ENCODE measurements around the gene MICALL1. TPM values are rescaled to one million over a fixed set of nuclear protein-coding genes. Genes with fewer than 3 reads are reported as not detected.

Gene MICALL1
- total RNA-seq, 1 experiment from 2014 or later, result 47.2 TPM

DNA sequence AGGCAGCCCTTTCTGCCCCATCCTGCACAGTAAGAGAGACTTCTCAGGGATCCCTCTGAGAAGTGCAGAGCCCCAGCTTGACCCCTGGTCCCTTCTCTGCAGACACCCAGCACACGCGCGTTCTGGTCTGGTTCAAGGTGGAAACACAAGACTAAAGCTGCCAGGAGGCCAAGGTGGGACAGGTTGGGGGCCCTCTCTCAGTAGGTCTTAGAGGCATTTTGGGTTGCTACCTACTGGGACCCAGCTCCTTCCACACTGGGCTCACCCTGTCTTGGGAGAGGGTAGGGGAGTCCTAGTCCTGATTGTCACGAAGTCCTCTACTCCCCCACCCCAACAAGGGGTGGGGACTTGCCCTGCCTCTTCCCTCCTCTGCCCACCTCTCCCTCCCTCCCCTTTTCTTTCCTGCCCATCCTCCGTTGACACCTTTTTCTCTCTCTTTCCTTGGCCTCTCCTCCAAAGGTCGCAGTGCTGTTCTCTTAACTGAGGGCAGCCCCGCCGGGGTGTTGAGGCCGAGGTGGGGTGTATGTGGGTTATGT is 79.0 kb downstream of the MICALL1 start:
- Mint-ChIP-seq H3K4me3 (no peak overlapping the region), H3K4me1 (peaks cover 22% of the 10 kb centered on the region), H3K27me3 (ENCODE audit: low read depth) (peaks cover 19% of the 10 kb centered on the region), H3K27ac (no peak overlapping the region), H3K36me3 (no peaks in the 10 kb centered on the region), H3K9me3 (no peaks in the 10 kb centered on the region)
- no peak for DNase-seq (ENCODE audit: low spot score)
- ATAC-seq, result no peak
- CTCF ChIA-PET, result interaction anchor here (0.6 to 3.3 kb wide), 6 partner anchors 49 to 122 kb away, joined by 3 to 42 read pairs (median 4); no protein-coding TSS in a partner anchor
- TF ChIP-seq SMAD4 (CRISPR knock-in tag; IDR thresholded peaks at IDR 0.05), result no peak
- TF ChIP-seq, protein P1, sequence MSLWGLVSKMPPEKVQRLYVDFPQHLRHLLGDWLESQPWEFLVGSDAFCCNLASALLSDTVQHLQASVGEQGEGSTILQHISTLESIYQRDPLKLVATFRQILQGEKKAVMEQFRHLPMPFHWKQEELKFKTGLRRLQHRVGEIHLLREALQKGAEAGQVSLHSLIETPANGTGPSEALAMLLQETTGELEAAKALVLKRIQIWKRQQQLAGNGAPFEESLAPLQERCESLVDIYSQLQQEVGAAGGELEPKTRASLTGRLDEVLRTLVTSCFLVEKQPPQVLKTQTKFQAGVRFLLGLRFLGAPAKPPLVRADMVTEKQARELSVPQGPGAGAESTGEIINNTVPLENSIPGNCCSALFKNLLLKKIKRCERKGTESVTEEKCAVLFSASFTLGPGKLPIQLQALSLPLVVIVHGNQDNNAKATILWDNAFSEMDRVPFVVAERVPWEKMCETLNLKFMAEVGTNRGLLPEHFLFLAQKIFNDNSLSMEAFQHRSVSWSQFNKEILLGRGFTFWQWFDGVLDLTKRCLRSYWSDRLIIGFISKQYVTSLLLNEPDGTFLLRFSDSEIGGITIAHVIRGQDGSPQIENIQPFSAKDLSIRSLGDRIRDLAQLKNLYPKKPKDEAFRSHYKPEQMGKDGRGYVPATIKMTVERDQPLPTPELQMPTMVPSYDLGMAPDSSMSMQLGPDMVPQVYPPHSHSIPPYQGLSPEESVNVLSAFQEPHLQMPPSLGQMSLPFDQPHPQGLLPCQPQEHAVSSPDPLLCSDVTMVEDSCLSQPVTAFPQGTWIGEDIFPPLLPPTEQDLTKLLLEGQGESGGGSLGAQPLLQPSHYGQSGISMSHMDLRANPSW (CRISPR knock-in tag; conservative IDR thresholded peaks at IDR 0.05; ENCODE audit: low read depth), result no peak
- POLR2A ChIA-PET, result interaction anchor here (0.6 kb wide), 1 partner anchor 8 kb away, joined by 3 read pairs; no protein-coding TSS in a partner anchor

DNA sequence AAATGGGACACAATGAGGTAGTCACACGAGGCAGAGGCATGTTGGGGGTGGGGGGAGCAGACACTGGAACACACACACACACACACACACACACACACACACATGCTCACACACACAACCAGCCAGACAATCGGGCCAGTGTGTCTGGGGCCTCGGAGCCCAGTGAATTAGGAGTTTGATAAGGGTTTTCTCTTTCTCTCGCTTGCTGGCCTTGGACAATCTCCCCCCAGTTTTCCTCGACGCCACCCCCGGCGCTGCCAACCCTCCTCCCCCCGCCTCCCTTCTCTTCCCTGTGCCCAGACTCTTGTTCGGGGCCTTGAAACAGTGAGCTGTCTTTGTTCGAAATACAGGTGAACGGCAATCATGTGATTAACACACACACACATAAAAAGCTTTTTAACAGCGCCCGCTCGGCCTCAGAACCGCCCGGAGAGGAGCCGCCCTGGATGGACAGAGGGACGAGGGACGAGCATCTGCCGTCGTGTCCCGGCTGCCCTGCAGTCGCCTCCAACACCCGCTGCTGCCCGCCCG is 79.7 kb downstream of the MICALL1 start:
- Mint-ChIP-seq H3K9me3 (no peaks in the 10 kb centered on the region), H3K27ac (no peak overlapping the region), H3K27me3 (ENCODE audit: low read depth) (peaks cover 19% of the 10 kb centered on the region), H3K36me3 (no peaks in the 10 kb centered on the region), H3K4me3 (no peak overlapping the region), H3K4me1 (peaks cover 22% of the 10 kb centered on the region)
- ATAC-seq (no peak), DNase-seq (ENCODE audit: low spot score) (no peak)
- POLR2A ChIA-PET, result interaction anchor here (0.7 kb wide), 1 partner anchor 627 kb away, joined by 7 read pairs; no protein-coding TSS in a partner anchor
- TF ChIP-seq, protein P2, sequence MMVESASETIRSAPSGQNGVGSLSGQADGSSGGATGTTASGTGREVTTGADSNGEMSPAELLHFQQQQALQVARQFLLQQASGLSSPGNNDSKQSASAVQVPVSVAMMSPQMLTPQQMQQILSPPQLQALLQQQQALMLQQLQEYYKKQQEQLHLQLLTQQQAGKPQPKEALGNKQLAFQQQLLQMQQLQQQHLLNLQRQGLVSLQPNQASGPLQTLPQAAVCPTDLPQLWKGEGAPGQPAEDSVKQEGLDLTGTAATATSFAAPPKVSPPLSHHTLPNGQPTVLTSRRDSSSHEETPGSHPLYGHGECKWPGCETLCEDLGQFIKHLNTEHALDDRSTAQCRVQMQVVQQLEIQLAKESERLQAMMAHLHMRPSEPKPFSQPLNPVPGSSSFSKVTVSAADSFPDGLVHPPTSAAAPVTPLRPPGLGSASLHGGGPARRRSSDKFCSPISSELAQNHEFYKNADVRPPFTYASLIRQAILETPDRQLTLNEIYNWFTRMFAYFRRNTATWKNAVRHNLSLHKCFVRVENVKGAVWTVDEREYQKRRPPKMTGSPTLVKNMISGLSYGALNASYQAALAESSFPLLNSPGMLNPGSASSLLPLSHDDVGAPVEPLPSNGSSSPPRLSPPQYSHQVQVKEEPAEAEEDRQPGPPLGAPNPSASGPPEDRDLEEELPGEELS (CRISPR knock-in tag; IDR thresholded peaks at IDR 0.05), result no peak
- TF ChIP-seq, protein P3, sequence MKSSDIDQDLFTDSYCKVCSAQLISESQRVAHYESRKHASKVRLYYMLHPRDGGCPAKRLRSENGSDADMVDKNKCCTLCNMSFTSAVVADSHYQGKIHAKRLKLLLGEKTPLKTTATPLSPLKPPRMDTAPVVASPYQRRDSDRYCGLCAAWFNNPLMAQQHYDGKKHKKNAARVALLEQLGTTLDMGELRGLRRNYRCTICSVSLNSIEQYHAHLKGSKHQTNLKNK (CRISPR knock-in tag; IDR thresholded peaks at IDR 0.05), result no peak
- TF ChIP-seq, protein P4, sequence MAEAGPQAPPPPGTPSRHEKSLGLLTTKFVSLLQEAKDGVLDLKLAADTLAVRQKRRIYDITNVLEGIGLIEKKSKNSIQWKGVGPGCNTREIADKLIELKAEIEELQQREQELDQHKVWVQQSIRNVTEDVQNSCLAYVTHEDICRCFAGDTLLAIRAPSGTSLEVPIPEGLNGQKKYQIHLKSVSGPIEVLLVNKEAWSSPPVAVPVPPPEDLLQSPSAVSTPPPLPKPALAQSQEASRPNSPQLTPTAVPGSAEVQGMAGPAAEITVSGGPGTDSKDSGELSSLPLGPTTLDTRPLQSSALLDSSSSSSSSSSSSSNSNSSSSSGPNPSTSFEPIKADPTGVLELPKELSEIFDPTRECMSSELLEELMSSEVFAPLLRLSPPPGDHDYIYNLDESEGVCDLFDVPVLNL (CRISPR knock-in tag; IDR thresholded peaks at IDR 0.05; ENCODE audit: borderline replicate concordance, low read depth), result no peak
- no peak for TF ChIP-seq ZNF317 (CRISPR knock-in tag; IDR thresholded peaks at IDR 0.05; ENCODE audit: borderline replicate concordance, low read depth)
- no peak for TF ChIP-seq JAZF1 (CRISPR knock-in tag; IDR thresholded peaks at IDR 0.05)
- TF ChIP-seq, protein P5, sequence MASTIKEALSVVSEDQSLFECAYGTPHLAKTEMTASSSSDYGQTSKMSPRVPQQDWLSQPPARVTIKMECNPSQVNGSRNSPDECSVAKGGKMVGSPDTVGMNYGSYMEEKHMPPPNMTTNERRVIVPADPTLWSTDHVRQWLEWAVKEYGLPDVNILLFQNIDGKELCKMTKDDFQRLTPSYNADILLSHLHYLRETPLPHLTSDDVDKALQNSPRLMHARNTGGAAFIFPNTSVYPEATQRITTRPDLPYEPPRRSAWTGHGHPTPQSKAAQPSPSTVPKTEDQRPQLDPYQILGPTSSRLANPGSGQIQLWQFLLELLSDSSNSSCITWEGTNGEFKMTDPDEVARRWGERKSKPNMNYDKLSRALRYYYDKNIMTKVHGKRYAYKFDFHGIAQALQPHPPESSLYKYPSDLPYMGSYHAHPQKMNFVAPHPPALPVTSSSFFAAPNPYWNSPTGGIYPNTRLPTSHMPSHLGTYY (CRISPR knock-in tag; IDR thresholded peaks at IDR 0.05), result no peak
- no peak for TF ChIP-seq IRF2 (CRISPR knock-in tag; IDR thresholded peaks at IDR 0.05; ENCODE audit: borderline replicate concordance, low read depth)
- no peak for TF ChIP-seq ZNF396 (CRISPR knock-in tag; IDR thresholded peaks at IDR 0.05; ENCODE audit: borderline replicate concordance)
- CTCF ChIA-PET, result interaction anchor here (1.5 kb wide), 1 partner anchor 123 kb away, joined by 4 read pairs; no protein-coding TSS in a partner anchor

DNA sequence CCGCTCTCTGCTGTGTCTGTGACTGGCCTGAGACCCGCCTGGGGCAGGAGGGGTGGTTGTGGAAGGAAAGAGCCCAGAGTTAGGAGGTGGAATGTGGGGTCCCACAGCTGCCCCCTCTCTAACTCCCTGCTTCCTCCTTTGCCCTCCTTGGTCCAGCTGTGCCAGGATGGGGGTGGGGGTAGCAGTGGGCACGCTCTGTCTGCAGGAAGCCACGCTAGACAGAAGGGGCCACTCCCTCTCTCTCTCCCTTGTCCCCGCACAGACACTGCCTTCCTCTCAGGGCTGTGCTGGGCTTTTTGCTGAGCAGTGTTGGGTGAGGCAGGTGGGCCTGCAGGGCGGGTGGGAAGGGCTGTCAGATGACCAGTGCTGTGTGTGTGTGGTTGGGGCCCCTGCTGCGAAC is 80.3 kb downstream of the MICALL1 start:
- Mint-ChIP-seq H3K27ac (no peak overlapping the region), H3K4me1 (peaks cover 22% of the 10 kb centered on the region), H3K4me3 (no peak overlapping the region), H3K36me3 (no peaks in the 10 kb centered on the region), H3K9me3 (no peaks in the 10 kb centered on the region), H3K27me3 (ENCODE audit: low read depth) (peaks cover 19% of the 10 kb centered on the region)
- CTCF ChIA-PET, result interaction anchor here (1.5 kb wide), 1 partner anchor 123 kb away, joined by 4 read pairs; no protein-coding TSS in a partner anchor
- no peak for ATAC-seq
- POLR2A ChIA-PET, result interaction anchor here (0.7 kb wide), 1 partner anchor 627 kb away, joined by 7 read pairs; no protein-coding TSS in a partner anchor
- no peak for DNase-seq (ENCODE audit: low spot score)
- TF ChIP-seq ZNF232 (CRISPR knock-in tag; IDR thresholded peaks at IDR 0.05), result no peak
- TF ChIP-seq, protein P6, sequence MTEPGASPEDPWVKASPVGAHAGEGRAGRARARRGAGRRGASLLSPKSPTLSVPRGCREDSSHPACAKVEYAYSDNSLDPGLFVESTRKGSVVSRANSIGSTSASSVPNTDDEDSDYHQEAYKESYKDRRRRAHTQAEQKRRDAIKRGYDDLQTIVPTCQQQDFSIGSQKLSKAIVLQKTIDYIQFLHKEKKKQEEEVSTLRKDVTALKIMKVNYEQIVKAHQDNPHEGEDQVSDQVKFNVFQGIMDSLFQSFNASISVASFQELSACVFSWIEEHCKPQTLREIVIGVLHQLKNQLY (CRISPR knock-in tag; IDR thresholded peaks at IDR 0.05), result no peak
- TF ChIP-seq PRRX2 (CRISPR knock-in tag; IDR thresholded peaks at IDR 0.05), result no peak
- no peak for TF ChIP-seq ZNF138 (CRISPR knock-in tag; conservative IDR thresholded peaks at IDR 0.05)
- TF ChIP-seq OVOL2 (CRISPR knock-in tag; IDR thresholded peaks at IDR 0.05; ENCODE audit: borderline replicate concordance), result no peak
- no peak for TF ChIP-seq JUN (CRISPR knock-in tag; IDR thresholded peaks at IDR 0.05)
- TF ChIP-seq SOX15 (CRISPR knock-in tag; IDR thresholded peaks at IDR 0.05), result no peak
- TF ChIP-seq NR2C2 (CRISPR knock-in tag; IDR thresholded peaks at IDR 0.05), result no peak
- TF ChIP-seq, protein P7, sequence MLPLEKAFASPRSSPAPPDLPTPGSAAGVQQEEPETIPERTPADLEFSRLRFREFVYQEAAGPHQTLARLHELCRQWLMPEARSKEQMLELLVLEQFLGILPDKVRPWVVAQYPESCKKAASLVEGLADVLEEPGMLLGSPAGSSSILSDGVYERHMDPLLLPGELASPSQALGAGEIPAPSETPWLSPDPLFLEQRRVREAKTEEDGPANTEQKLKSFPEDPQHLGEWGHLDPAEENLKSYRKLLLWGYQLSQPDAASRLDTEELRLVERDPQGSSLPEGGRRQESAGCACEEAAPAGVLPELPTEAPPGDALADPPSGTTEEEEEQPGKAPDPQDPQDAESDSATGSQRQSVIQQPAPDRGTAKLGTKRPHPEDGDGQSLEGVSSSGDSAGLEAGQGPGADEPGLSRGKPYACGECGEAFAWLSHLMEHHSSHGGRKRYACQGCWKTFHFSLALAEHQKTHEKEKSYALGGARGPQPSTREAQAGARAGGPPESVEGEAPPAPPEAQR (CRISPR knock-in tag; IDR thresholded peaks at IDR 0.05), result no peak

All from WTC11 (cell line).